Measurements from ENCODE around the gene PNPT1.

Gene PNPT1

GRCh38 chr2:55610954-55611743 lies 82.5 kb downstream of the PNPT1 start:
- ChIA-PET CTCF (interaction anchor here (0.6 kb wide), 1 partner anchor 9 kb away, joined by 3 read pairs; no protein-coding TSS in a partner anchor), POLR2A (interaction anchor here (0.7 to 0.9 kb wide), 2 partner anchors 32 to 92 kb away, joined by 3 read pairs; partner anchors contain the start of gene CFAP36)
- peaks cover 32 to 34% of the 10 kb centered on the region in 2 experiments for H3K36me3 ChIP-seq (ENCODE audit: control insufficient read depth in 2 of 2, insufficient read depth in 1 of 2, low read length in 2 of 2)
- H3K4me3 ChIP-seq (ENCODE audit: low read depth, low read length) = no peak overlapping the region
- H3K9me3 ChIP-seq (ENCODE audit: control insufficient read depth, insufficient read depth, low read depth, low read length) = no peaks in the 10 kb centered on the region
- TF ChIP-seq ZBTB48 (tag by site-specific recombination; IDR thresholded peaks at IDR 0.05) = no peak
- no peak for TF ChIP-seq ZNF184 (tag by site-specific recombination; IDR thresholded peaks at IDR 0.05)
- TF ChIP-seq HOXD13 (CRISPR knock-in tag; IDR thresholded peaks at IDR 0.05; ENCODE audit: borderline replicate concordance) = no peak
- no peak for TF ChIP-seq ZNF837 (tag by site-specific recombination; IDR thresholded peaks at IDR 0.05)
- no peak for TF ChIP-seq RBAK (tag by site-specific recombination; IDR thresholded peaks at IDR 0.05)
- H3K4me1 ChIP-seq (ENCODE audit: control insufficient read depth, insufficient read depth, low read length) = peaks cover 2% of the 10 kb centered on the region; the same call in 1 of the 2 replicates
- H3K27ac ChIP-seq (ENCODE audit: extremely low read depth, low read depth, low read length) = no peak overlapping the region

- ChIA-PET POLR2A (interaction anchor here (0.7 to 1.4 kb wide), 2 partner anchors 8 kb away, joined by 3 to 5 read pairs; partner anchors contain the start of gene PPP4R3B), CTCF (interaction anchor here (0.6 kb wide), 1 partner anchor 28 kb away, joined by 3 read pairs; no protein-coding TSS in a partner anchor)
- TF ChIP-seq HOXC10 (CRISPR knock-in tag; IDR thresholded peaks at IDR 0.05) (no peak), ZNF280C (tag by site-specific recombination; IDR thresholded peaks at IDR 0.05) (no peak), ZNF571 (tag by site-specific recombination; IDR thresholded peaks at IDR 0.05) (no peak), ZNF558 (tag by site-specific recombination; IDR thresholded peaks at IDR 0.05) (no peak), ZNF521 (tag by site-specific recombination; IDR thresholded peaks at IDR 0.05) (no peak), ZNF654 (tag by site-specific recombination; IDR thresholded peaks at IDR 0.05; ENCODE audit: low read depth) (no peak), ZNF266 (tag by site-specific recombination; IDR thresholded peaks at IDR 0.05; ENCODE audit: low read depth) (no peak), ZNF175 (tag by site-specific recombination; IDR thresholded peaks at IDR 0.05) (no peak), ZNF391 (tag by site-specific recombination; IDR thresholded peaks at IDR 0.05; ENCODE audit: borderline replicate concordance, low read depth) (no peak), ZNF677 (tag by site-specific recombination; IDR thresholded peaks at IDR 0.05) (no peak), ZNF2 (tag by site-specific recombination; IDR thresholded peaks at IDR 0.05) (no peak), ZNF626 (tag by site-specific recombination; IDR thresholded peaks at IDR 0.05) (no peak), ZNF169 (tag by site-specific recombination; IDR thresholded peaks at IDR 0.05) (no peak), ZNF776 (tag by site-specific recombination; IDR thresholded peaks at IDR 0.05; ENCODE audit: borderline replicate concordance) (no peak), ZNF133 (tag by site-specific recombination; IDR thresholded peaks at IDR 0.05) (no peak), HOXD13 (CRISPR knock-in tag; IDR thresholded peaks at IDR 0.05; ENCODE audit: borderline replicate concordance) (no peak), ZNF621 (tag by site-specific recombination; IDR thresholded peaks at IDR 0.05) (no peak), ZNF19 (tag by site-specific recombination; IDR thresholded peaks at IDR 0.05; ENCODE audit: low read depth) (no peak), GLIS2 (tag by site-specific recombination; IDR thresholded peaks at IDR 0.05) (no peak)
- Histone ChIP-seq H3K27ac (ENCODE audit: extremely low read depth, low read depth, low read length) (no peak overlapping the region), H3K9me3 (ENCODE audit: control insufficient read depth, insufficient read depth, low read depth, low read length) (no peaks in the 10 kb centered on the region), H3K4me3 (ENCODE audit: low read depth, low read length) (no peak overlapping the region), H3K4me1 (ENCODE audit: control insufficient read depth, insufficient read depth, low read length) (peaks cover under 1% of the 10 kb centered on the region; the same call in 1 of the 2 replicates), H3K36me3 (ENCODE audit: control insufficient read depth in 2 of 2, insufficient read depth in 1 of 2, low read length in 2 of 2) (peaks cover 32 to 34% of the 10 kb centered on the region in 2 experiments)
Measured at GRCh38 chr2:55609938-55610578, 83.6 kb downstream of the PNPT1 start.

All from HEK293 (cell line).